SK-N-SH (cell line): ENCODE data around the gene RPS6KB2. TPM values are rescaled to one million over a fixed set of nuclear protein-coding genes. Genes with fewer than 3 reads are reported as not detected.
A peak's percentile ranks its signal among the peaks of the same experiment; 100 is the strongest.

Experiments
- CTCF ChIA-PET: fragments of 300-600, 350-600 bp; formaldehyde crosslinking; extraction: SDS; loops from one replicate; lab custom pipeline; 2021; lab: Yijun Ruan, JAX
- POLR2A ChIA-PET: fragments of 350-600 bp; sonication (Branson Sonifier 250); formaldehyde crosslinking; extraction: SDS; loops from one replicate; lab custom pipeline; 2020; ENCODE audit warnings: antibody characterized with exemption, inconsistent platforms; lab: Yijun Ruan, JAX
- DNase-seq: peaks from one replicate; pipeline ENCODE4 v3.0.0; 2012
- H2AFZ ChIP-seq: fragments of 200-600 bp; sonication (generic); 2 replicates; pipeline ENCODE4 v1.8.1; 2016; ENCODE audit warnings: antibody characterized with exemption, mild to moderate bottlenecking, low read depth
- H3F3A ChIP-seq: fragments of 200-600 bp; sonication (generic); replicated peaks from 2 replicates; pipeline ENCODE3; 2016; ENCODE audit warnings: antibody characterized with exemption, mild to moderate bottlenecking; ENCODE audit not compliant: insufficient read depth
- H3K27ac ChIP-seq, 2 experiments: fragments of 200-500 bp in 1 of 2; fragments of 200-600 bp in 1 of 2; sonication (Bioruptor generic) in 1 of 2; sonication (generic), shearing (Covaris generic) in 1 of 2; 2 replicates each; pipeline versions ENCODE4 v1.5.1 to v1.6.1; 2014 to 2016; ENCODE audit warnings: low read depth in 2 of 2, inconsistent platforms in 1 of 2, low read length in 1 of 2, mild to moderate bottlenecking in 1 of 2, mixed read lengths in 1 of 2
- H3K27me3 ChIP-seq: fragments of 200-600 bp; sonication (generic), shearing (Covaris generic); 2 replicates; pipeline ENCODE4 v1.6.1; 2016; ENCODE audit warnings: mixed run types; ENCODE audit not compliant: insufficient read depth
- H3K36me3 ChIP-seq, 2 experiments: fragments of 200-500 bp in 1 of 2; fragments of 200-600 bp in 1 of 2; sonication (Bioruptor generic) in 1 of 2; sonication (generic) in 1 of 2; replicated peaks in 1 of 2; 2 replicates each; pipeline versions ENCODE3 to v1.5.1; 2014 to 2016; ENCODE audit warnings: low read length in 1 of 2, mild to moderate bottlenecking in 1 of 2; ENCODE audit not compliant: insufficient read depth in 2 of 2, control insufficient read depth in 1 of 2
- H3K4me1 ChIP-seq, 2 experiments: fragments of 200-500 bp in 1 of 2; fragments of 200-600 bp in 1 of 2; sonication (Bioruptor generic) in 1 of 2; sonication (generic), shearing (Covaris generic) in 1 of 2; 2 replicates each; pipeline versions ENCODE4 v1.5.1 to v1.6.1; 2014 to 2016; ENCODE audit warnings: low read depth in 1 of 2, low read length in 1 of 2, mixed run types in 1 of 2; ENCODE audit not compliant: insufficient read depth in 2 of 2, control insufficient read depth in 1 of 2
- H3K4me2 ChIP-seq: fragments of 200-600 bp; sonication (generic), shearing (Covaris generic); 2 replicates; pipeline ENCODE4 v1.6.1; 2017; ENCODE audit warnings: mixed run types
- H3K4me3 ChIP-seq, 2 experiments: fragments of 200-500 bp in 1 of 2; fragments of 200-600 bp in 1 of 2; sonication (Bioruptor generic) in 1 of 2; sonication (generic), shearing (Covaris generic) in 1 of 2; 2 replicates each; pipeline versions ENCODE4 v1.5.1 to v1.8.1; 2014 to 2016; ENCODE audit warnings: low read depth in 2 of 2, inconsistent platforms in 1 of 2, low read length in 1 of 2, mild to moderate bottlenecking in 1 of 2, mixed read lengths in 1 of 2, moderate library complexity in 1 of 2
- H3K79me2 ChIP-seq: fragments of 200-600 bp; sonication (generic); 2 replicates; pipeline ENCODE4 v1.8.1; 2017; ENCODE audit warnings: mild to moderate bottlenecking; ENCODE audit not compliant: insufficient read depth
- H3K9ac ChIP-seq: fragments of 200-600 bp; sonication (generic); 2 replicates; pipeline ENCODE4 v1.6.1; 2017; ENCODE audit warnings: mixed run types
- H3K9me2 ChIP-seq: fragments of 200-600 bp; sonication (generic); 2 replicates; pipeline ENCODE4 v1.6.1; 2017; ENCODE audit warnings: mixed run types
- H3K9me3 ChIP-seq: fragments of 200-600 bp; sonication (generic); 2 replicates; pipeline ENCODE4 v1.6.1; 2017; ENCODE audit warnings: mixed run types, mild to moderate bottlenecking, moderate library complexity
- H4K20me1 ChIP-seq: fragments of 200-600 bp; sonication (generic); 2 replicates; pipeline ENCODE4 v1.6.1; 2017; ENCODE audit warnings: mild to moderate bottlenecking, mixed run types; ENCODE audit not compliant: insufficient read depth
- CHD2 ChIP-seq: fragments of 150-350 bp; IDR thresholded peaks from 2 replicates; pipeline ENCODE4 v1.6.1; 2018; ENCODE audit warnings: low read length; ENCODE audit not compliant: partially characterized antibody
- CTCF ChIP-seq: fragments of 200-600 bp; sonication (generic); IDR thresholded peaks from 2 replicates; pipeline ENCODE4 v1.6.1; 2017; ENCODE audit warnings: antibody characterized with exemption, mild to moderate bottlenecking, moderate library complexity
- ELF1 ChIP-seq: IDR thresholded peaks from 2 replicates; pipeline ENCODE4 v1.4.0; 2012
- EP300 ChIP-seq, 2 experiments: IDR thresholded peaks; 2 replicates each; pipeline versions ENCODE4 v1.4.0 to v1.6.1; 2012; ENCODE audit warnings: borderline replicate concordance in 1 of 2, low read depth in 1 of 2, low read length in 1 of 2
- EZH2phosphoT487 ChIP-seq: fragments of 200-600 bp; sonication (generic); IDR thresholded peaks from 2 replicates; pipeline ENCODE4 v1.6.1; 2017; ENCODE audit warnings: low read depth, mixed run types, mild to moderate bottlenecking, antibody characterized with exemption, moderate library complexity, borderline replicate concordance
- FOXJ3 ChIP-seq: sonication (generic); formaldehyde crosslinking; IDR thresholded peaks from 2 replicates; pipeline ENCODE4 v1.5.1; 2020; ENCODE audit warnings: mild to moderate bottlenecking, missing genetic modification reagents
- GABPA ChIP-seq: IDR thresholded peaks from 2 replicates; pipeline ENCODE4 v1.4.0; 2012; ENCODE audit warnings: low read depth, mild to moderate bottlenecking
- JUND ChIP-seq: IDR thresholded peaks from 2 replicates; pipeline ENCODE4 v1.4.0; 2012
- MXI1 ChIP-seq: IDR thresholded peaks from 2 replicates; pipeline ENCODE4 v1.6.1; 2012; ENCODE audit warnings: mild to moderate bottlenecking, low read depth, low read length, improper control_type of control experiment
- NFIC ChIP-seq: IDR thresholded peaks from 2 replicates; pipeline ENCODE4 v1.4.0; 2012; ENCODE audit warnings: borderline replicate concordance
- NRF1 ChIP-seq: IDR thresholded peaks from 2 replicates; pipeline ENCODE4 v1.6.1; 2012; ENCODE audit warnings: low read depth, mild to moderate bottlenecking, low read length
- SMC3 ChIP-seq: IDR thresholded peaks from 2 replicates; pipeline ENCODE4 v1.6.1; 2012; ENCODE audit warnings: low read depth, low read length, improper control_type of control experiment
- TAF1 ChIP-seq: IDR thresholded peaks from 2 replicates; pipeline ENCODE4 v1.6.1; 2012; ENCODE audit warnings: low read depth, mild to moderate bottlenecking, low read length, moderate library complexity, borderline replicate concordance
- TEAD4 ChIP-seq: IDR thresholded peaks from 2 replicates; pipeline ENCODE4 v1.4.0; 2012; ENCODE audit warnings: mild to moderate bottlenecking, borderline replicate concordance; ENCODE audit not compliant: insufficient read depth
- USF1 ChIP-seq: IDR thresholded peaks from 2 replicates; pipeline ENCODE4 v1.4.0; 2012; ENCODE audit warnings: low read depth, borderline replicate concordance
- YY1 ChIP-seq: IDR thresholded peaks from 2 replicates; pipeline ENCODE4 v1.4.0; 2012; ENCODE audit warnings: low read depth, mild to moderate bottlenecking
- ZBTB33 ChIP-seq: IDR thresholded peaks from 2 replicates; pipeline ENCODE4 v1.4.0; 2012; ENCODE audit warnings: low read depth, borderline replicate concordance
- WGBS: methylation state at CpG from one replicate; pipeline ENCODE4 v1.1.6; 2017; ENCODE audit warnings: low lambda C conversion rate; 5-methylcytosine and 5-hydroxymethylcytosine counted together
- polyA plus RNA-seq, 3 experiments: library from polyadenylated mRNA; depleted of rRNA; stranded (reverse); fragments of >200 nt; gene quantifications; 2 replicates each; pipeline ENCODE4 v1.2.3, GENCODE V29; 2012

RPS6KB2 gene
- polyA plus RNA-seq, 1 of the 3 experiments (the other 2 are of a cell fraction): 52.0 TPM

- CTCF ChIA-PET: interaction anchor here (0.8 to 3.4 kb wide), 9 partner anchors 8 to 122 kb away, joined by 3 to 32 read pairs (median 4); partner anchors contain the start of gene PPP1CA
- DNase-seq: peak; percentile 19
- Histone ChIP-seq H2AFZ (peak overlapping the region; percentile 63; the same call in 1 of the 2 replicates), H4K20me1 (no peaks in the 10 kb centered on the region), H3F3A (peaks cover 10% of the 10 kb centered on the region), H3K4me3 (peak overlapping the region; percentile 73 to 90), H3K79me2 (peaks cover 7% of the 10 kb centered on the region; the same call in 1 of the 2 replicates), H3K9me2 (no peaks in the 10 kb centered on the region), H3K9ac (peak overlapping the region; percentile 87), H3K9me3 (no peaks in the 10 kb centered on the region), H3K27me3 (no peaks in the 10 kb centered on the region), H3K4me2 (peak overlapping the region; percentile 98), H3K27ac (peak overlapping the region; percentile 56 to 58; a peak in 2 of 4 replicates), H3K4me1 (peaks cover 9 to 35% of the 10 kb centered on the region in 2 experiments; a peak in 2 of 4 replicates), H3K36me3 (no peaks in the 10 kb centered on the region)
- POLR2A ChIA-PET: interaction anchor here (0.6 to 2.9 kb wide), 5 partner anchors 18 to 243 kb away, joined by 3 to 13 read pairs (median 5); partner anchors contain the start of genes PPP1CA, RAD9A and RPS6KB2
- no peak for TF ChIP-seq EP300 (IDR thresholded peaks at IDR 0.05; ENCODE audit: borderline replicate concordance in 1 of 2, low read depth in 1 of 2, low read length in 1 of 2)
- TF ChIP-seq TEAD4: no peak
- no peak for TF ChIP-seq NRF1
- no peak for TF ChIP-seq EZH2phosphoT487
- TF ChIP-seq CTCF: no peak
- no peak for TF ChIP-seq USF1
- TF ChIP-seq JUND: no peak
- TF ChIP-seq GABPA: no peak
- TF ChIP-seq CHD2: no peak
- TF ChIP-seq YY1: no peak
- no peak for TF ChIP-seq FOXJ3 (CRISPR knock-in tag)
- no peak for TF ChIP-seq TAF1
- TF ChIP-seq NFIC: no peak
- TF ChIP-seq MXI1: no peak
- no peak for TF ChIP-seq ELF1
- no peak for TF ChIP-seq SMC3
- TF ChIP-seq ZBTB33: no peak
- WGBS: 30% methylated on average over 4 of the region's 5 CpGs
Observed at GRCh38 chr11:67468056-67468455, 39.8 kb downstream of the RPS6KB2 start.
